HUES6 (cell line): ENCODE measurements around the gene LRRC27.
"Not testable (repeated sequence)": the region's sequence is repeated elsewhere in the genome, so short reads cannot be mapped to it uniquely, and the experiment has no call there.

ENCODE experiments used
- H3K27ac ChIP-seq: 2 replicates; pipeline ENCODE4 v1.7.0; 2013; ENCODE audit warnings: low read depth, mild to moderate bottlenecking, low read length, inconsistent platforms
- H3K27me3 ChIP-seq: 2 replicates; pipeline ENCODE4 v1.6.1; 2013; ENCODE audit warnings: low read length; ENCODE audit not compliant: control insufficient read depth, insufficient read depth
- H3K36me3 ChIP-seq: 2 replicates; pipeline ENCODE4 v1.6.1; 2013; ENCODE audit warnings: low read length; ENCODE audit not compliant: control insufficient read depth, insufficient read depth
- H3K4me1 ChIP-seq: 2 replicates; pipeline ENCODE4 v1.6.1; 2013; ENCODE audit warnings: low read length; ENCODE audit not compliant: control insufficient read depth, insufficient read depth
- H3K4me3 ChIP-seq: 2 replicates; pipeline ENCODE4 v1.5.1; 2013; ENCODE audit warnings: low read depth, low read length
- H3K9ac ChIP-seq: one replicate; pipeline ENCODE4 v1.6.1; 2013; ENCODE audit warnings: mild to moderate bottlenecking, low read length
- H3K9me3 ChIP-seq: 2 replicates; pipeline ENCODE4 v1.6.1; 2013; ENCODE audit warnings: low read depth, low read length; ENCODE audit not compliant: control insufficient read depth, insufficient read depth

LRRC27 gene

GRCh38 chr10:132310701-132311337 is 21.2 kb upstream of the LRRC27 start:
- Histone ChIP-seq H3K27ac (no peak overlapping the region), H3K4me1 (peaks cover 9% of the 10 kb centered on the region), H3K27me3 (peaks cover 59% of the 10 kb centered on the region), H3K9me3 (peaks cover 18% of the 10 kb centered on the region), H3K9ac (no peak overlapping the region), H3K4me3 (no peak overlapping the region), H3K36me3 (no peaks in the 10 kb centered on the region)

DNA sequence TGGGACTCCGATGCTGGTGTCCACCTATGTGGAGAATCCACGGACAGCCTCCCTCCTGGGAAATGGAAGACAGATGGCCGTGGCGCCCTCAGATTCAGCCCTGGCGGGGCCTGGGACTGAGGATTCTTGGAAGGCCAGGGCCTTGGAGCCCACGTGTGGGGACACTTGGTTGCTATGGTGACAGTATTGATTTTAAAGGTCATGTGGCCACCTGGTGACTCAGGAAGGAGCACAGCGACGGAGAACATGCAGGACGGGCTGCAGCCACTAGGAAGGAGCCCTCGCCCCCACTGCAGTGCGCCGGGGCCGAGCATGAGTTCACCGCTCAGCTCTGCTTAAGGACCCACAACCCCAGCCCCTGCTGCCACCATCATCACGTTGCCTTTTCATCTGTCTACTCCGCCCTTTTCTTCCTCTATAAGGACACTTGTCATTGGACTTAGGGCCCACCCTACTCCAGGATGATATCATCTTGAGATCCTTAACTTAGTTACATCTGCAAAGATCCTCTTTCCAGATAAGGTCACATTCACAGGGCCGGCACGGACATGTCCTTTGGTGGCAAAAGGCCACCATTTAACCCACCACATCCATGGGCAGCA is 20.6 kb upstream of the LRRC27 start:
- Histone ChIP-seq H3K27ac (no peak overlapping the region), H3K4me1 (peaks cover 9% of the 10 kb centered on the region), H3K4me3 (no peak overlapping the region), H3K9me3 (peaks cover 12% of the 10 kb centered on the region; the same call in 1 of the 2 replicates), H3K9ac (no peak overlapping the region), H3K36me3 (no peaks in the 10 kb centered on the region), H3K27me3 (peaks cover 53% of the 10 kb centered on the region)

DNA sequence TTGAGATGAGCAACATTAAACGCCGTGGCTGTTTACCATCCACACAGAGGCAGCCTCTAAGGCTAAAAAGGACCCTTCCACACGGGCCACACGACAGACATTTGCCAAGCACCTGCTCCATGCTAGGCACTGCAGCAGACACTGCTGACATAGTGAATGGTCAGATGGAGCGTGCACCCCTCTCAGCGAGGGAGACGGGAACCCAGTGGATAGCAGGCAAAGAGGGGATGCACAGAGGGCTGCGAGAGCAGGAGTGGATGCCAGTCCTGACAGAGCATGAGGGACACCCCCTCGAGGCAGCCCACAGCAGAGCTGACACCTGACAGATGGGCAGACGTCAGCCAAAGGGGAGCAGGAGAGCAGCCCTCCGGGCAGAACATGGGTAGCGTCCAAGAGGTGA is 18.7 kb upstream of the LRRC27 start:
- H3K4me3 ChIP-seq, result no peak overlapping the region
- peaks cover 42% of the 10 kb centered on the region for H3K27me3 ChIP-seq
- H3K36me3 ChIP-seq, result no peaks in the 10 kb centered on the region
- H3K4me1 ChIP-seq, result peaks cover 9% of the 10 kb centered on the region
- no peak overlapping the region for H3K9ac ChIP-seq
- H3K27ac ChIP-seq, result no peak overlapping the region
- peaks cover 7% of the 10 kb centered on the region; the same call in 1 of the 2 replicates for H3K9me3 ChIP-seq

DNA sequence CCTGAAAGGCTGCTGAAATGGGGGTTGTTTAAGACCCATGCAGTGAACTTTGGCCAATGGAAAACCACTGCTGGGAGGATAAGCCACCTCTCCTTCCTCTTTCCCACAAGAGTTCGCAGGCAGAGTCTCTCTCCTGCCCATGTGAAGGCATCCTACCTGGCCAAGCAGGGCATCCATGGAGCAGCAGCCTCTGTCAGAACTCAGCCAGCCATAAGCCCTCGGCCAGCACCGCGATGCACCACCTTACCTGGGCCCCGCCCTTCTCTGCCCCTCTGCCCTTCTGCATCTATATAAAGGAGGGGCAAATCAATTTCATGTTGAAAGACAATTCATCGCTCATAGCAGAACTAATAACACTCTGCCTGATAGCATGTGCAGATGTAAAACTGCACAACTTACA is 18.1 kb upstream of the LRRC27 start:
- Histone ChIP-seq H3K9ac (no peak overlapping the region), H3K36me3 (no peaks in the 10 kb centered on the region), H3K9me3 (peaks cover 7% of the 10 kb centered on the region; the same call in 1 of the 2 replicates), H3K27ac (no peak overlapping the region), H3K4me1 (peaks cover 5% of the 10 kb centered on the region), H3K4me3 (no peak overlapping the region), H3K27me3 (peaks cover 37% of the 10 kb centered on the region)

GRCh38 chr10:132314336-132314735 is 17.7 kb upstream of the LRRC27 start:
- Histone ChIP-seq H3K36me3 (no peaks in the 10 kb centered on the region), H3K4me3 (no peak overlapping the region), H3K9ac (no peak overlapping the region), H3K9me3 (peaks cover 7% of the 10 kb centered on the region; the same call in 1 of the 2 replicates), H3K27ac (no peak overlapping the region), H3K27me3 (peaks cover 32% of the 10 kb centered on the region), H3K4me1 (peaks cover under 1% of the 10 kb centered on the region; the same call in 1 of the 2 replicates)

- H3K9me3 ChIP-seq, H3K4me1 ChIP-seq, H3K4me3 ChIP-seq, H3K27ac ChIP-seq, H3K9ac ChIP-seq, H3K36me3 ChIP-seq: not testable (repeated sequence)
- H3K27me3 ChIP-seq, result peaks cover 27% of the 10 kb centered on the region
These were observed 17.1 kb upstream of the LRRC27 start for GRCh38 chr10:132314881-132315280.

GRCh38 chr10:132316133-132316532 is 15.9 kb upstream of the LRRC27 start:
- Histone ChIP-seq H3K4me1 (no peaks in the 10 kb centered on the region), H3K9ac (no peak overlapping the region), H3K27ac (no peak overlapping the region), H3K4me3 (no peak overlapping the region), H3K9me3 (peaks cover 7% of the 10 kb centered on the region; the same call in 1 of the 2 replicates), H3K27me3 (peaks cover 14% of the 10 kb centered on the region; the same call in 1 of the 2 replicates), H3K36me3 (no peaks in the 10 kb centered on the region)

- H3K9ac ChIP-seq, H3K27ac ChIP-seq, H3K36me3 ChIP-seq, H3K27me3 ChIP-seq, H3K4me3 ChIP-seq, H3K9me3 ChIP-seq, H3K4me1 ChIP-seq: not testable (repeated sequence)
These were observed 14.5 kb upstream of the LRRC27 start for GRCh38 chr10:132317477-132317876.

DNA sequence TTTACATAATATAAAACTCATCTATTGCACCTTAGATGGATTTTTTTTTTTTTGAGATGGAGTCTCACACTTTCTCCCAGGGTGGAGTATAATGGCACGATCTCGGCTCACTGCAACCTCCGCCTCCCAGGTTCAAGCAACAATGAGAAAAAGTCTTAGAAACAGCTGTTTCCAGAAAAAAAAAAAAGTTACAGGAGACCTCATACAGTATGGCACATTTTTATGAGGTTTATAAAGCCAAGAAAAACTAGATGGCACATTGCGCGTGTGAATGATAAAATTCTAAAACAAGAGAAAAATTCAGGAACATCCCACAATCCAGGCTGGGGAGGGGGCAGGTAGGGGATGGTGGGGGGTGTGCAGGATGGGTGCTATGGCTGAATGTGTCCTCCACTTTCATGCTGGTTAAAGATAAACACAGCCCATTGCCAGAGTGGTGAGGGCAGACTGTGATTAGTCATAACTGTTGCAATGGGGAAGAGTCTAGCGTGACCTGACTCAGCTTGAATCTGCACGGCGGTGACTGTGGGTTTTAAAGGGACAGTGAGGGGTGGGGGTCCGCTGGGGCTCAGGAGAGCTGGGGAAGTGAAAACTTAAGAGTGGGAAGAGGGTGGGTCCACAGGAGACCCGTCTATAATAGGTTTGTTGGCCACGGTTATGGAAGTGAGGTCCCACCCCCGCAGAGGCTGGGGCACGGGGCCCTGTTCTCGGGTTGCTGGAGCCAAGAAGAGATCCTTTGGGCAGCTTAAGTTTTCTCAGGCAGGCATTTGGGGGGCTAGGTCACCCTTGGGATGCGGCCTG is 11.9 kb upstream of the LRRC27 start:
- no peak overlapping the region for H3K9ac ChIP-seq

DNA sequence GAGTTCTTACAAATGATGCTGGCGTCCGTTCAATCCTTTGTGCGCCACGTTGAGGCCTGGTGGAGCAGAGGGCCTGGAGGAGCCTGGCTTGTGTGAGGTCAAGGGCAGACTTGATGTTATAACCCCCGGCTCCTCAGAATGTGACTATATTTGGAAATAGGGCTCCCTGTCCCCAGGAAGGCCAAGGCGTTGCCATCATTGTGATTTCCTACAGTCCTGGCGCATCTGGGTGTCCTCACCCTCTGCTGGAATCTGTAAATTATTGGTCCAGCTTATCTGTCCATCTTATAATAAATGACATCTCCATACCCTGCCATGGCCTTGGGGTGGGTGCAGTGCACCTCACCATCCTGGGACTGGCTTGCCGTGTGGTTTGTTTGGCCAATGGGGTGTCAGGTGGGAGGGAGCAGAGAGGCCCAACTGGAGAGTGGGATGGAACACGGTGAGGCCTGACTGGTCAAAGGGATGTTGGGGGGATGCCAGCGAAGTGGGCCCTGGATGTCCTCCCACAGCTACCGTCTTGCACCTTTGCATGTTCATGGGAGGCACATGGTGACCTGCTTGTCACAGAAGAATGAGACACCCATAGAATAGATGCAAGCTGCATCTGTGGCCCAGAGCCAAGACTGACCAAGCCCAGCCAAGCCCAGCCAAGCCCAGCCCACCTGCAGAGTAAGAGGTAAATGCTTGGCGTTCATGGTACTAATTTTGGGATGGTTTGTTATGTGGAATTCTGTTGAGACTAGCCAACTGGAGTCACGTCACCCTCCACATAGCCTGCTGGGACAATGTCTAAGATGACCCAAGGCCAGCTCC is 11.1 kb upstream of the LRRC27 start:
- Histone ChIP-seq H3K27ac (no peak overlapping the region), H3K27me3 (no peaks in the 10 kb centered on the region), H3K4me3 (no peak overlapping the region), H3K36me3 (0 out of 2 replicates have a peak, but pooled peaks cover 4% of the 10 kb centered on the region), H3K9me3 (no peaks in the 10 kb centered on the region), H3K4me1 (no peaks in the 10 kb centered on the region), H3K9ac (no peak overlapping the region)

More for the DNA sequence above, 11.9 kb upstream of the LRRC27 start:
- no peak overlapping the region for H3K27ac ChIP-seq
- H3K4me1 ChIP-seq, result no peaks in the 10 kb centered on the region
- no peak overlapping the region for H3K4me3 ChIP-seq
- H3K9me3 ChIP-seq, result no peaks in the 10 kb centered on the region
- 0 out of 2 replicates have a peak, but pooled peaks cover 4% of the 10 kb centered on the region for H3K36me3 ChIP-seq
- H3K27me3 ChIP-seq, result no peaks in the 10 kb centered on the region
